ENCODE measurements around the gene KCND3. TPM values are rescaled to one million over a fixed set of nuclear protein-coding genes. Genes with fewer than 3 reads are reported as not detected.

KCND3 gene
- polyA plus RNA-seq, 6 donors from 2014 or later = 0.03 to 0.11 TPM; not detected in 4

DNA sequence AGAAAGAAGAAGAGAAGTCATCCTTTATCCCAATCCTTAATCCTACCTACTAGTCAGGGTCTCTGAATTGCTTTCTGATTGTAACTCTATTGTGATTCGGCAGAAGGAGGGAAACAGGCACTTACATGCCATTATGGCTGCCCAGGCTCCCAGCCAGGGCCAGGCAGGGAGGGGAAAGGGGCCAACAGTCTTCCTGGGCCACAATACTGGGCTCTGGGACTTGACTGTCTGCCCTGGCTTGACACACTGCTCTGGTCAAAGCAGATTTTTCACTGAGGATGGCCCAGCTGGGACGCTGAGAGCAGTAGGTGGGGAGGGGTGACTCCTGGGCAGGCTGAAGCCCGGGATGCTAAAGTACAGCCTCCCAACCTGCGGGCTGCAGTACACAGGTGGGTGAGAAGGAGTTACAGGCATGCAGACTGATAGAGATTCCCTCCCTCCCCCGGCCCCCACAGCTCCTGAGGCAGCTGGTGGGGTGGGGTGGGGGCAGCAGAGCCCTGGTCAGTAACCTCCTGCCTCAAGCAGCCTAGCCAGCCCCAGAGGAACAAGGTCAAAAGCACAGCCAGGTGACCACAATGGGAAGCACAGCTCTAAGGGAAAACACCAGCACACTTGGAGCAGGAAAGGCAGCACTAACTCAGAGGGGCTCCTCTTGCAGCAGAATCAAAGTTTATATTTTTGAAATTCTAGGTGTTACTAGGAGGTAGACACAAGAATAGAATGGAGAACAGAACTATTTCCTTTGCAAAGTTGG, 25.3 kb downstream of the KCND3 start:
- Mint-ChIP-seq H3K9me3 (no peaks in the 10 kb centered on the region), H3K36me3 (no peaks in the 10 kb centered on the region), H3K27me3 (peaks cover 38 to 78% (median 43%) of the 10 kb centered on the region in 3 donors), H3K27ac (peak overlapping the region in 1 of 6 donors; percentile 70), H3K4me1 (no peaks in the 10 kb centered on the region), H3K4me3 (no peak overlapping the region)
- DNase-seq (no peak), ATAC-seq (ENCODE audit: low read depth in 2 of 2) (no peak)

DNA sequence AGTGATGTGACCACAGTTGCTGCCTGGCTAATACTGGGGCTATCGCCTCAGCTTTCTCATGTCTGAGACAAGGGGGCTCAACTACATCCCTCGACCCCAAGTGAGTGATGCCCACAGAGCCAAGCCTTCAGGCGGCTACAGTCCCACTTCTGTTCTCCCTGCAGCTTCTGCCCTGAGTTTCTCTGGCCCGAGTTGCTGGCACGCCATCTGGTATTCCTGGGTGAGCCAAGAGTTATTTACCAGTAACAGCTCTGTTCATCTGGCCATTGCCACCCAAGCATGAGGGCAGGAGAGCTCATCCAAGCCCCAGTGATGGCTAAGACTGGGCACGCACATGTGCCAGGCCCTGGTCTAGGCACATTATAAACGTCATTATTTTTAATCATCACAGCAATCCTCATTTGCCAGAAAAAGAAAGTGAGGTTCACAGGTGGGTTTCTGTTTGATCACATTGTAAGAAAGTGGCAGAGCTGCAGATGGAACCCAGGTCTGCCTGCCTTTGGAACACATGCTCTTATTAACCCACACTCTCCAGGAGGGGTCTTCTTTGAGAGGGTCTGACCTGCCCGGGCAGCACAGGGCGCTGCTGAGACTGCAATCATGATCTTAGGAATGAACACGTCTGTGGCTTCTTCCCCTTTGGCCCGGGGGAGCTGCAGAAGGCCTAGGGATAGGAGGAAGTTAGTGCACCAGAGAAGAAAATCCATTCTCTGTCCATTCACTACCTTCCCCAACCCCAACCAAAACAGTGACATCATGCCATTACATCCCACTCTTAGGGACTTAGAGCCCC, 27.5 kb downstream of the KCND3 start:
- no peak overlapping the region for H3K4me3 Mint-ChIP-seq
- no peak for ATAC-seq (ENCODE audit: low read depth in 2 of 2)
- H3K4me1 Mint-ChIP-seq = no peaks in the 10 kb centered on the region
- peaks cover 42 to 77% (median 57%) of the 10 kb centered on the region in 3 donors for H3K27me3 Mint-ChIP-seq
- no peaks in the 10 kb centered on the region for H3K9me3 Mint-ChIP-seq
- DNase-seq = no peak
- H3K36me3 Mint-ChIP-seq = peaks cover 0 to 2% of the 10 kb centered on the region in 2 donors
- H3K27ac Mint-ChIP-seq = no peak overlapping the region

DNA sequence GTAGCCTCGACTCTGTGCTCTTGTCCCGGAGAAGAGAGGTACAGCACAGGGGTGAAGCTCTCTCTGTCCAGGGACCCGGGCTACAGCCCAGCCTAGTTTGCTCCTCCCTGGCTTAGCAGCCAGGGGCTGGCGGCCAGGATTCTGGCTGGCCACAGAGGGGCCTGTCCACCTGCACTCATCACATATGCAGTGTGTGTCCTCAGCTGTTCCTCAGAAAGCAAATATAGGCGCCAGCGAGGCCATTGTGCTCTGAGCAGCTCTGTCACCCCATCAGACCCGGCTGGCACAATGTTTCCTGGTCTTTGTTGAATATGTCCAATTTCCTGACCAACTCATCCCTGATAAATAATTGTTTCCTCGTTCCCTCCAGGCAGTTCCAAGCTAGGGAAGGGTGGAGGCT, 28.5 kb downstream of the KCND3 start:
- Mint-ChIP-seq H3K4me1 (no peaks in the 10 kb centered on the region), H3K36me3 (peaks cover 0 to 5% of the 10 kb centered on the region in 2 donors), H3K4me3 (no peak overlapping the region), H3K27me3 (peaks cover 38 to 73% (median 57%) of the 10 kb centered on the region in 3 donors), H3K27ac (no peak overlapping the region), H3K9me3 (no peaks in the 10 kb centered on the region)
- DNase-seq (no peak), ATAC-seq (ENCODE audit: low read depth in 2 of 2) (no peak)

DNA sequence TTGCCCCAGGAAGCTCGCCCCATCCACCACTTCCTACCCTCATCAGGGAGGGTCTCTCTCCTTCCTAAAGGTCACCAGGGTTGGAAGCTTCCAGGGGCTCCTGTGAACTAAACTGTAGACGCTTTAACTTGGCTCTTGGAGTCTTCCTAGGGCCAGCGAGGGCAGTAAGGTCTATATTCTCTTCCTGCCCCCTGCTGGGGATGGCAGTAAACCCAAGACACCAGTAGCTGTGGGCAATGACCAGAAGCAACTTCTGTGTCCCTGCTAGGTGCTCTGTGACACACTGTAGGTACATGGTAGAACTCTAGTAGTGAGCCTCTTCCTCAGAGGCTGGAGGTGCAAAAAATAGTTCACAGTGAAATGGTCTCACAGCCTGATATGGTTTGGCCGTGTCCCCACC, 30.0 kb downstream of the KCND3 start:
- Mint-ChIP-seq H3K27me3 (peaks cover 39 to 69% (median 46%) of the 10 kb centered on the region in 3 donors), H3K27ac (no peak overlapping the region)
- ATAC-seq (ENCODE audit: low read depth in 2 of 2) = no peak

DNA sequence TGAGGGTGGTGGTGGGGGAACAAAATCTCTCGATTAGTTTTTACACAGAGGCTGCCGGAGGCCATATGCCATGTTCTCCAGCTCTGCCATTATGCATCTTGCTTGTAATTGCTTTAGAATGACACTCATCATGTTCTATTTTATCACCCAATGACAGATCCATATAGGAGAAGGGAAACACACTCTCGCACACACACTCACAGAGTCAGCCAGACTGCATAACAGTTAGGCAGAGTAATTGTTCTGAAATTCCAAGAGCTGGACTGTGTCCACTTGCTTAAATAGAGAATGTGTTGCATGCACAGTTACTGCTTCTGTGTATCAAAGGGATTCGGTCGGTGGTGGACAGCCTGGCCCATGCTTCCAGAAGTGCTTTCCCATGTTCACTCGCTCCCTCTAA, 30.6 kb downstream of the KCND3 start:
- Mint-ChIP-seq H3K36me3 (peaks cover 0 to 5% of the 10 kb centered on the region in 2 donors), H3K27me3 (peaks cover 38 to 69% (median 52%) of the 10 kb centered on the region in 3 donors), H3K27ac (no peak overlapping the region), H3K9me3 (no peaks in the 10 kb centered on the region), H3K4me1 (no peaks in the 10 kb centered on the region), H3K4me3 (no peak overlapping the region)
- ATAC-seq (ENCODE audit: low read depth in 2 of 2) (no peak), DNase-seq (no peak)

More for the DNA sequence above, 30.0 kb downstream of the KCND3 start:
- H3K4me1 Mint-ChIP-seq = no peaks in the 10 kb centered on the region
- H3K4me3 Mint-ChIP-seq = no peak overlapping the region
- no peak for DNase-seq
- peaks cover 0 to 5% of the 10 kb centered on the region in 2 donors for H3K36me3 Mint-ChIP-seq
- H3K9me3 Mint-ChIP-seq = no peaks in the 10 kb centered on the region

DNA sequence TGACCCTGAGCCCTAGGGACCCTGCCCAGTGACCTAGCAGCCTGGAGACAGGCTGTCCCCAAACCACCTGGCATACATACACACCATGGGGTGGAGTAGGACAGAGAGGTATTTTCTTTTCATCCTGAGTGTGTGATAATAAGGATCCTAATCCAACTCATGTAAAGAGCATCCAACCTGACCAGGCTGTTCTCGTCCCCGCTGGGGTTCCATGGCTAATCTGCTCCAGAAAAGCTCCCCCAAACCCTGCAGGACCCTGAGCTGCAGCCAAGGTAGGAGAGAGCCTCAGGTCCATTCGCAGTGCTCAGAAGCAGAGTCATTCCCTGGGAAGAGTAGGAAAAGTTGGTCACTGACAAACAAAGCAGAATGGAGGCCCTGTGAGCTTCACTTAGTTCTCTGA, 31.4 kb downstream of the KCND3 start:
- H3K4me1 Mint-ChIP-seq = no peaks in the 10 kb centered on the region
- no peak overlapping the region for H3K4me3 Mint-ChIP-seq
- ATAC-seq (ENCODE audit: low read depth in 2 of 2) = no peak
- peaks cover 0 to 5% of the 10 kb centered on the region in 2 donors for H3K36me3 Mint-ChIP-seq
- peaks cover 32 to 67% (median 56%) of the 10 kb centered on the region in 3 donors for H3K27me3 Mint-ChIP-seq
- no peak for DNase-seq
- no peaks in the 10 kb centered on the region for H3K9me3 Mint-ChIP-seq
- H3K27ac Mint-ChIP-seq = peak overlapping the region in 1 of 6 donors; percentile 53

DNA sequence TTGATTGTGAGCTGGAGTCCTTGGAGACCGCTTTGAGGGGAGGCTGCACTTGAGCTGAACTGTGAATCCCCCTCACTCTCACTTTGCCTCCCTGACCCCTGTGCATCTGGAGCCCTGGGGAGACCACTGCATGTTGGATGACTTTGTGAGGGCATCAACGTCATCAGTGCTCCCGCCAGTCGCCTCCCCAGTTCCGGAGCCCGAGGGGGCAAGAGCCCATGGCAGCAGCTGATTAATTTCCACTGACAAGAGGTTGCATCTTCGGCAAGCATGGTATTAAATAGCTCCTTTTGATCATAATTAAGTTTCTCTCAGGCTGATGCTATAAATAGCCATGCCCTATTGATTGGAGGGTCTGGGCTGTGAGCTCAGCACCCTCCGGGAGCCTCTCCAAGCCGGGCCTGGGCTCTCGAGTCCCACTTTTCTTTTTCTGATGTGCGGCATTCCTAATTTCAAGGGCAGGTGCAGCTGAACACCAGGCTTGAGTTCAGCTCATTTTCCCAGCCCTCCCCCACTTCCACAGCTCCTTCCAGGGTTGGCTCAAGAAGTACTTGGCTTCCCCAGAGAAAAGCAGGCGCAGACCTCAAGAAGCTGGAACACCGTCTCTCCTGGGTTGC, 33.2 kb downstream of the KCND3 start:
- peaks cover 35 to 60% (median 56%) of the 10 kb centered on the region in 3 donors for H3K27me3 Mint-ChIP-seq
- no peaks in the 10 kb centered on the region for H3K9me3 Mint-ChIP-seq
- DNase-seq (no peak), ATAC-seq (ENCODE audit: low read depth in 2 of 2) (no peak)
- peaks cover 0 to 5% of the 10 kb centered on the region in 2 donors for H3K36me3 Mint-ChIP-seq
- no peak overlapping the region for H3K4me3 Mint-ChIP-seq
- no peak overlapping the region for H3K27ac Mint-ChIP-seq
- H3K4me1 Mint-ChIP-seq = no peaks in the 10 kb centered on the region

DNA sequence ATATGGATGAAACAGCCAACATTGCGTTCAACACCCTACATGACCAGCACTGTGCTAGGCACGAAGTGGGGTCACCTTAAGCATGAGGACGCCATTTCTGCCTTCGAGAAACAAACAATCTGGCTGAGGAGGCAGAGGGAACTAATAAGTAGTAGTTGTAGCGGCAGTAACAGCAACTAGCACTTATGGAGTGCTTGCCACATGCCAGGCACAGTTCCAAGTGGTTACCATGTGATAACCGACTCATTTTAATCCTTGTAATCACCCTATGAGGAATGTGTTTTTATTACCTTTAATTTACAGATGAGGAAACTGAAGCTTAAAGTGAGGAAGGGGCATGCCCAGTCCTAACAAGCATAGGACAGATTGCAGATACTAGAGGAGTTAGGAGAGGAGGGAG, 33.7 kb downstream of the KCND3 start:
- H3K27me3 Mint-ChIP-seq = peaks cover 38 to 55% (median 52%) of the 10 kb centered on the region in 3 donors
- no peak for ATAC-seq (ENCODE audit: low read depth in 2 of 2)
- H3K4me3 Mint-ChIP-seq = no peak overlapping the region
- H3K9me3 Mint-ChIP-seq = no peaks in the 10 kb centered on the region
- no peaks in the 10 kb centered on the region for H3K4me1 Mint-ChIP-seq
- no peak for DNase-seq
- H3K36me3 Mint-ChIP-seq = peaks cover 0 to 5% of the 10 kb centered on the region in 2 donors
- H3K27ac Mint-ChIP-seq = no peak overlapping the region

DNA sequence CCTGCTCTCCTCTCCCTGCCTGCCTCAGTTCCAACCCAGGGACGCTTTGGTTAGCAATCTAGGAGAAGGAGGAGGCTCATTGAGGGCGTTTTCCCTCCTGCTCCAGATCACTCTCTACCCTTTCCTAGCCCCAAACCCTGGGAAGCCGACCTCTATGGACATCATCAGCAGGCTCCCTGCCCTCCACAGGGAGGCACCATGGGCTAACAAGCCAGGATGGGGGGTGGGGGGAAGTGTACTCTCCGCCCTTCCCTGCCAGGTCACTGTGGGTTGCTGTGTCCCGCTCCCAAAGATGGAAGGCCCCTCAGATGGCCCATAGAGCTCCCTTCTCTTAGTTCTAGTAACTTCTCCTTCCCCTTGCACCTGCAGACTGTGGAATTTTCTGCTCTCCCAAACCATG, 35.7 kb downstream of the KCND3 start:
- ATAC-seq (ENCODE audit: low read depth in 2 of 2) (no peak), DNase-seq (no peak)
- H3K4me3 Mint-ChIP-seq = peak overlapping the region in 1 of 8 donors; percentile 3
- H3K27me3 Mint-ChIP-seq = peaks cover 41 to 48% (median 46%) of the 10 kb centered on the region in 3 donors
- H3K4me1 Mint-ChIP-seq = no peaks in the 10 kb centered on the region
- H3K36me3 Mint-ChIP-seq = peaks cover 0 to 8% of the 10 kb centered on the region in 2 donors
- no peak overlapping the region for H3K27ac Mint-ChIP-seq
- no peaks in the 10 kb centered on the region for H3K9me3 Mint-ChIP-seq

DNA sequence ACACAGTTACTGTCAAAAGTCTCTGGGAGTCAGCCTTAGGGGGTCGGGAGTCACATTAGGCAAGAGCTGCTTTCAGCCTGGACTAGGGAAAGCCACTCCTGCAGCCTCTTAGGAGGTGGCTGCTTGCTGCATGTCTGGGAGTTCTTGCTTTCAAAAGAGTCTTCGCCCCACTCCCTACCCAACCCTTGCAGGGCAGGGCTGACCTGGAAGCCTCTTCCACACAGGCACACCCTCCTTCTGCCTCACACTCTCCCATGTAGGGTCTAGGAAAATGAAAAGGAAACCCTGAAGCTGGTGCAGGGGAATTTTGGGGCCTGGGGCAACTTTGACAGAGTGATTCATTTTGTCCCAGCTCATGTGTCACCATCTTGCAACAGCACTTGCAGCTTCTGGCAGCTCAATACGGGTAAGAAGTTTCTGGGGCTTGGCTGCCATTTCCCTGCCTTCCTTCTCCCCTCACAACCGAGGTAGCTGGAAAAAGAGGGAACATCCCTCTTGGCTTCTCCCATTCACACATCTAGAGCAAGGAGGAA, 37.3 kb downstream of the KCND3 start:
- Mint-ChIP-seq H3K27ac (no peak overlapping the region), H3K36me3 (peaks cover 0 to 8% of the 10 kb centered on the region in 2 donors), H3K4me1 (no peaks in the 10 kb centered on the region), H3K4me3 (no peak overlapping the region), H3K27me3 (peaks cover 32 to 44% (median 35%) of the 10 kb centered on the region in 3 donors), H3K9me3 (no peaks in the 10 kb centered on the region)
- ATAC-seq (ENCODE audit: low read depth in 2 of 2) (no peak), DNase-seq (no peak)

DNA sequence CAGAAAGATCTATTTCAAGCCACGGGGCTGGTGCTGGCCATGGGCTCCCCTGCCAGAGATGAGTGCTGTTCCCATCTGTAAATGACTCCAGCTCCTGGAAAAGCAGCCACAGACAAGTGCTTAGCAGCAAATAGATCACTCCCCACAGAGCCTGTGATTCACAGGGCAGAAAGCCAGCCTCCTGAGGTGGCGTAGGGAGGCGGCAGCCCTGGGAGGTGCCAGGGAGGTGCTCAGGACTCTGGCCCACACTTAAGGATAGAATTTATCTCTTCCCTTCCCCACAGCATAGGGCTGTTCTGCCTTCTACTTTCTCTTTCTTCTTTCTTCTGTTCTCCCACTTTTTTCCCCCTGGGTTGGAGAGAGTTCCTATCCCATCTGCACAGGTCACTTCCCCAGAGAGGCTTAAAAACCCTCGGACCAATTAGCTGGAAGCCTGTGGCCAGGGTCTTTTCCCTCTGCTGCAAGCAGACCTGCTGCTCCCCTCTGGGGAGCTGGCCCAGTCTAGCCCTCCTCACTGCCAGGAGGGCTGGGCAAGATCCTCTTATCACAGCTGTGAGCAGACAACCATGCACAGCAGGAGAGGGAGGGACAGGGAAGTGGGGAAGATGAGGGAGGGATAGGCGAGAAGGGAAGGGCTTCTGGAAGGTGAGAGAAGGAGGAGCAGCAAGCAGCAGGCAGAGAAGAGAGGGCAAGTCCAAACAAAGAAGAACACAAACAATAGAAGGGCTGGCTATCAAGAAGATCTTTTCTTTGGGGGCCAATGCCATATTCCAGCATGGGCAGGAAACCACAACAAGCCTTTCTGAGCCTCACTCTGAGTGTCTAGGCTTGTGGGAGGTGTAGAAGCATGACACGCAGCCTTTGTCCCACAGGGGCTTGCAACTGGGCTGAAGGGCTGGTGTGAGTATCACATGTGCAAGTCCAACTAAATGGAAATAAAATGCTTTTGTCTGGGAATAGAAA, 41.0 kb downstream of the KCND3 start:
- Mint-ChIP-seq H3K9me3 (no peaks in the 10 kb centered on the region), H3K4me3 (no peak overlapping the region), H3K36me3 (peaks cover 0 to 3% of the 10 kb centered on the region in 2 donors), H3K4me1 (no peaks in the 10 kb centered on the region), H3K27me3 (peaks cover 23 to 32% (median 27%) of the 10 kb centered on the region in 3 donors), H3K27ac (peak overlapping the region in 1 of 6 donors; percentile 26)
- DNase-seq = no peak
- no peak for ATAC-seq (ENCODE audit: low read depth in 2 of 2)

DNA sequence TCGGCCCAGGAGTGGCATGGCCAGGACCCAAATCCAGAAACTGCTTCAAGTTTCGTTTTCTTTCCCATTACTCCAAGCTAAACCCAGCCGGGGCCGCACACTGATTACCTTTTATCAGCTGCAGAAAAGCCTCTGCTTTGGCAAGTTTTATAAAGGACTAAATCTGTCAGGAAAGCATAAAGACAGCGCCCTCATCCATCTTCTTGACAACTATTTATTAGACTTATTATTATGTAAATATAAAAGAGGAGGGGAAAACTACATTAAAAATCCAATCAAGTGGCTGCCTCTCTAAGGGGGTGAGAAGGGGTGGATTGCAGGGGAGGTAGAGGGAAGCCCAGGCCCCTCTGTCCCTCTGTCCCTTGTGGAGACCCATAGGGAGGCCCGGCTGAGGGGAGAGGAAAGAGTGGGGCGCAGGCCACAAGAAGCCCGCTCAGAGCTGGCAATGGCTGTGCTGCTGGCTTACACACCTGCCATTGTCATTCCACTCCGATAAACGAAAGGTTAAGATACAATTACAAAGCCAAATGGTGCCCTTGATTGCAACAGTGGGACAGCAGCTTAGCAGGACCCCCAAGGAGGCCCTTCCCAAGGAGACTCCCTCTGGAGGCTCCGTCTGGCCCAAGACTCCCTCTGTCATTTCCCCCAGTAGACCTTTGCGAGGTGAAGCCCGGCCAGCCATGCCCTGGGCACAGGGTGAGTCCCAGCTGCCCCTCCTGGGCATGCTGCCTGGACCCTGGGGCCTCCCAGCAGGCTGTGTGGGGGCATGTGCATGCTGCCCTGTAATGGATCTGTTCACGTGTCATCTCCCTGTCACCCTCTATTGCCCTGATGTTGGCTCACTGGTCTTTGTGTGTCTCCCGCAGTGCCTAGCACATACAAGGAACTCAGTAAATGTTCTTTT, 45.4 kb downstream of the KCND3 start:
- peaks cover 10 to 31% (median 29%) of the 10 kb centered on the region in 3 donors for H3K27me3 Mint-ChIP-seq
- ATAC-seq (ENCODE audit: low read depth in 2 of 2) (no peak), DNase-seq (no peak)
- H3K27ac Mint-ChIP-seq = no peak overlapping the region
- H3K4me1 Mint-ChIP-seq = no peaks in the 10 kb centered on the region
- H3K36me3 Mint-ChIP-seq = no peaks in the 10 kb centered on the region
- no peak overlapping the region for H3K4me3 Mint-ChIP-seq
- H3K9me3 Mint-ChIP-seq = peaks cover 0 to 4% (median 0%) of the 10 kb centered on the region in 7 donors

Measured in naive B cell (primary cell).